Left ventricle myocardium superior (tissue), 1 donor: ENCODE measurements around the gene SMARCB1. TPM values are rescaled to one million over a fixed set of nuclear protein-coding genes. Genes with fewer than 3 reads are reported as not detected.
"Not testable (repeated sequence)": the region's sequence is repeated elsewhere in the genome, so short reads cannot be mapped to it uniquely, and the experiment has no call there.

Experiments used
- ATAC-seq: fragments of 200-7000 bp; cut with Tn5 transposase; one replicate; pipeline ENCODE4 v1.9.1; 2020; ENCODE audit warnings: mild to moderate bottlenecking, moderate library complexity
- DNase-seq: peaks from one replicate; pipeline ENCODE4 v3.0.0-alpha.2; 2020
- intact Hi-C: fragments of 100-400 bp; cut with micrococcal nuclease; formaldehyde crosslinking; loops from one replicate; pipeline ENCODE4 v1.11.0; 2022
- total RNA-seq: library from RNA; stranded (reverse); fragmentation: NEBNext Ultra II Directional; extraction: Animal tissue kit (Norgen Biotek cat#: 25700); gene quantifications from one replicate; pipeline ENCODE4 v1.2.1, GENCODE V29; 2021
- donor health status: DM: no; HTN: yes; CAD: no; lungs with severe emphysema.

The SMARCB1 gene
- total RNA-seq, 1 donor from 2014 or later, result 48.5 TPM

- intact Hi-C loops, result no loop called here
- ATAC-seq, result no peak
- no peak for DNase-seq
These were observed 63.4 kb downstream of the SMARCB1 start for GRCh38 chr22:23850136-23850611.

GRCh38 chr22:23856721-23857605 lies 70.2 kb downstream of the SMARCB1 start:
- peak; percentile 62 for ATAC-seq
- peak; percentile 68 for DNase-seq
- intact Hi-C loops, result no loop called here

- DNase-seq (peak; percentile 99), ATAC-seq (peak; percentile 96)
- intact Hi-C loops, result no loop called here
These were observed 71.1 kb downstream of the SMARCB1 start, which contains the start of gene SLC2A11 for GRCh38 chr22:23857606-23858483. SLC2A11 (plus strand) TSS chr22:23857875; CDS start chr22:23858000, 125 bp downstream.

GRCh38 chr22:23858484-23858815 lies 71.7 kb downstream of the SMARCB1 start:
- ATAC-seq (no peak), DNase-seq (no peak)
- intact Hi-C loops, result no loop called here

- ATAC-seq (no peak), DNase-seq (no peak)
- intact Hi-C loops, result no loop called here
These were observed 72.4 kb downstream of the SMARCB1 start for GRCh38 chr22:23859201-23859600.

- DNase-seq, result not testable (repeated sequence)
These were observed 73.4 kb downstream of the SMARCB1 start for GRCh38 chr22:23860187-23860586.

GRCh38 chr22:23862103-23862502 lies 75.3 kb downstream of the SMARCB1 start:
- no peak for ATAC-seq
- intact Hi-C loops, result no loop called here

More at GRCh38 chr22:23860187-23860586, 73.4 kb downstream of the SMARCB1 start:
- ATAC-seq, intact Hi-C loops: not testable (repeated sequence)

GRCh38 chr22:23864499-23865154 lies 77.9 kb downstream of the SMARCB1 start:
- intact Hi-C loops, DNase-seq: not testable (repeated sequence)
- peak; percentile 58 for ATAC-seq

More at GRCh38 chr22:23862103-23862502, 75.3 kb downstream of the SMARCB1 start:
- no peak for DNase-seq

- DNase-seq (no peak), ATAC-seq (no peak)
- intact Hi-C loops, result no loop called here
These were observed 81.8 kb downstream of the SMARCB1 start for GRCh38 chr22:23868580-23868979.

- intact Hi-C loops, result no loop called here
- ATAC-seq, result no peak
- no peak for DNase-seq
These were observed 88.1 kb downstream of the SMARCB1 start for GRCh38 chr22:23874871-23875270.

- no peak for DNase-seq
- no peak for ATAC-seq
- intact Hi-C loops, result no loop called here
These were observed 89.0 kb downstream of the SMARCB1 start for GRCh38 chr22:23875801-23876200.

- intact Hi-C loops, result no loop called here
- ATAC-seq (peak; percentile 5), DNase-seq (no peak)
These were observed 90.8 kb downstream of the SMARCB1 start for GRCh38 chr22:23877566-23877965.

- ATAC-seq (peak; percentile 90), DNase-seq (peak; percentile 62)
- intact Hi-C loops, result no loop called here
These were observed 91.5 kb downstream of the SMARCB1 start for GRCh38 chr22:23878219-23878618.

GRCh38 chr22:23882370-23882769 lies 95.6 kb downstream of the SMARCB1 start:
- ATAC-seq (no peak), DNase-seq (no peak)
- intact Hi-C loops, result no loop called here

GRCh38 chr22:23883658-23884057 lies 96.9 kb downstream of the SMARCB1 start:
- ATAC-seq (no peak), DNase-seq (no peak)
- intact Hi-C loops, result no loop called here

- ATAC-seq (no peak), DNase-seq (no peak)
- intact Hi-C loops, result no loop called here
These were observed 97.4 kb downstream of the SMARCB1 start for GRCh38 chr22:23884140-23884539.
